Right forelimb (tissue), 1 donor: Measurements from ENCODE around the gene BCL2A1.
"Not testable (repeated sequence)": the region's sequence is repeated elsewhere in the genome, so short reads cannot be mapped to it uniquely, and the experiment has no call there.

Experiments
- DNase-seq: peaks from one replicate; pipeline ENCODE4 v3.0.0-alpha.2; 2018

BCL2A1 gene

DNA sequence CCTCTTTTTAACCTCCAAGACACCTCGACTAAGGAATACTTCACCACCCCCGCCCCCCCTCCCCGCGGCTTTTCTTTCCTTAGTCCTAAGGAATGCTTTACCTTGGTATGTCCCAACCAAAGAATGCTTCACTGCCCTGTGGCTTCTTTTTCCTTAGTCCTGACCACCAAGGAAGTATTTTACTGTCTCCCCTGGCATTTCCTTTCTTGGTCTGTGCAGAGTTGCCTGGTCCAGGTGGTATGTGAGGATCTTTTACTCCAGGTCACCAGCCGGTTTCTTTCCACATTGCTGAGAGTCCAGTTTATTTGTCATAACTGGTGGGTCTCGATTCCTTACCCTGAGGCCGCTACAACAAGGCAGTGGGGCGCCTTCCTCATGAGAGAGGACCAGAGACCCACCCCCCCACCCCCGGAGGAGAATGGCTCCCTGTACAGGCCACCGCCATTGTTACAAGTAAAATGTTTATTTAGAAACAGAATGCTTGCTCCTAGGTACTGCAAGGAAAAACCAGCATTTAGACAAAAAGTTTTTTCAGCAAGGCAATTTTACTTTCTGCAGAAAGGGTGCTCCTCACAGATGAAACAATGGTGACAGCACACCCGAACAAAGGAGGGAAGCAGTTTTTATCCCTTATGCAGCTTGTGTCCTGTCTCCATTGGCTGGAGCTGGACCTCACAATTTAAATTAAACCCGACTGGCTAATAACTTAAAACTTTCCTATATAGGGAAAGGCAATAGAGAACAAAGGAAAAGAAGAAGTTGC is 51.1 kb downstream of the BCL2A1 start:
- DNase-seq: no peak

DNA sequence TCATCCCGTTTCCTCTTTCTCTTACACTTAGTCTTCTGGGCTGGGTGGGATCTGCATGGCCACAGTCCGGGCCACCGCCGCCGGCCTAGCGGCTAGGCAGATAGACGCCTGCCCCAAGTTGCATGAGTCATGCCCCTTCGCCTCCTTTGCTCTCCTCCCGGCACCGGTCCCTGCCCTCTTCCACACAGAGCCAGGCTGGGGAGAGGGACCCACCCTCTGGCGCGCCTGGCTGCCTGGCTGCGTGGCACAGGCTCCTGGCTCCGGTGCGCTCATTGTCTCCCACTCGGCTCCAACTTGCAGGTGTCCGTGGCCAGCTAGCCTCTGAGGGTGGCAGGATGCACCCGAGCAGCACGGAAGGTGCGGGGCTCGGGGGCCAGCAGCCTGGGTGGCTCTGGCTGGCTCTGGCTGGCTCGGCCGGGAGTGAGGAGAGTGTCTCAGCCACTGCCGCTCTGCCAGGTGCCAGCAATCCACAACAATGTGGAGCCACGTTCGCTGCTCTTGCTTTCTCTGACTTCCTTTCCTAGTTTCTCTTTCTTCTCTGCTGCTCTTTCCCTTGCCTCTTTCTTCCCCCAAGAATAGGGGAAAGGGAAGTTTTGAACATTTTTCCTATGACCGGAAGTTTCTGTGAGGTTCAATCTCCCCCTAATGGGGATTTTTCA is 51.8 kb downstream of the BCL2A1 start:
- no peak for DNase-seq

DNA sequence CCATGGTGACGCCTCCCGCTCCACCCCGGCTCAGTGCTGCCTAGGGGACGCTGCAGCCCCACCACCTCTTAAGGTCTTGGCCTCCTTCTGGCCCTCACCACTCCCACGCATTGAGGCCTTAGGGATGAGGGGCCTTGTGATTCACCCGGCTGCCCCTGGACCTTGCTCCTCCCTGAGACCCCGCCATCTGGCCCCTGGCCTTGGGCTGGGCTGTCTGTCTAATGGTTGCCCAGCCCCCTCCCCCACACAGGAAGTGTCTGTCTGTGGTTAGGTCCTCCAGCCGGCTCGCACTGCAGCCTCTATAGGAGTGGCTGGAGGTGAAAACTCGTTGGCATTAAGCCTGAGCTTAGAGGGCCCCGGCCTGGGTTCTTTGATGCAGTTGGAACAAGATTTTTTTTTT is 52.7 kb downstream of the BCL2A1 start:
- no peak for DNase-seq

DNA sequence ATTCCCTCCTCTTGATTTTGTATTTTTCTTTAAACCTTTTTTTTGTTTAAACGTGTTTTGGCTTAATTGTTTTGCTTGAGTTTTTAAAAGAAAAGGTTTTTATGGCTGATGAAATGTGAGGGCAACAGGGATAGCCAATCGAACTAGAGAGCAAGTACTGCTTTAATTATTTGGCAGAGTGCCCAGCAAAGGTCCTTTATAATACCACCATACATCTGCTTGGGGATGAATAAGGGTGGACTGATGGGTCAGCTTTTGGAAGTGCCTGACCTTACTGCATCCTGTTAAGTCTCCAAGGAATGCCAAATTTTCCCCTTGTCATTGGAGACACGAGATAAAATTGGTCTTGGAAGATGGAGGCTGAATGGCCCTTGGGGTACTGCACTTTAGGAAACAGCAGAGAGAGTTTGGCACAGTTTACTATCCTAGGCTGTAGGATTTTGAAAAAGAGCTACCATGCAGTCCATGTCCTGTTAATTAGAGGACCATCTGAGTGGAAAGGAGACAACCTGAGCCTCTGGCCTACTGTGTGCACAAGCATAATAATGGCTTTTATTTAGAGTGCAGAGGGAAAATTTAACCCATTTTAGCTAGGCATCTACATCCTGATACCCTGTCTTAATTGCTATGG is 54.4 kb downstream of the BCL2A1 start:
- no peak for DNase-seq

DNA sequence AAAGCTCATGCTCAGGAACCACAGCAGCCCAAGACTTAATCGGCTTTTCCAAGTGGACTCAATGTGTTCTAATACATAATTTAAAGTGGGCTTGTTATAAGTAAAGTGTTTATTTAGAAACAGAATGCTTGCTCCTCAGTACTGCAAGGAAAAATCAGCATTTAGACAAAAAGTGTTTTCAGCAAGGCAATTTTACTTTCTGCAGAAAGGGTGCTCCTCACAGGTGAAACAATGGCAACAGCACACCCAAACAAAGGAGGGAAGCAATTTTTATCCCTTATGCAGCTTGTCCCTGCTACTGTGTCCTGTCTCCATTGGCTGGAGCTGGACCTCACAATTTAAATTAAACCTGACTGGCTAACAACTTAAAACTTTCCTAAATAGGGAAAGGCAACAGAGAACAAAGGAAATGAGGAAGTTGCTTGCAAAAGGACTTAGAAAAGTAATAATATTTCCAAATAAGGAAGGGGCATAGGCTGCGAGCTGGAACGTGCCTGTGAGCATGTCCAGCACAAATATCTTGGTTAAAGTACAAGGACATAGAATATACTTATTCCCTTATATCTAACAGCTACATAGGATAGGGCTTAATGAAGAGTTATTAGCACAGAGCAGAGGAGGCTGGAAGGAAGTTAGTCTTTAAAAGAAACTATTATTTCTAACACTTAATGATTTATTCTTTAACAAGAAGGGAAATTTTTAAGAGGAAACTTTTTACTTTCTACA is 55.1 kb downstream of the BCL2A1 start:
- not testable (repeated sequence) for DNase-seq

DNA sequence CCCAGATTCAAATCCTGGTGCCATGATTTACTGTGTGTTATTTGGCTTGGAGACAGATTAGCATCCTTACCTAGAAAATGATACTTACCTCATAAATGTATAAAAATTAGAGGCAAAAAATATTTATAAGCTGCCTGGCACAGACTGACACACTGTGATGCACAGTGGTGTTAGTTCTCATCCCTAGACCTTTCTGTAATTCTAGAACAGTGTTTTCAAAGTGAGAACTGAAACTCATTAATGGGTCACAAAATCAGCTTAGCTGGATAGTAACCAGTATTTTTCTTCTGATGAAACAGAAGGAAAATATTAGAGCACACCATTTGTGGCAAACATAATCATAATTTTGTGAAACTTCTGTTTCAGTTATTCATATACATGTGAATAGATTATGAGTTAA is 56.3 kb downstream of the BCL2A1 start:
- DNase-seq: no peak
